Fibroblast of the aortic adventitia (primary cell): ENCODE results near the gene ENG. TPM values are rescaled to one million over a fixed set of nuclear protein-coding genes. Genes with fewer than 3 reads are reported as not detected.
"Not testable (repeated sequence)": the region's sequence is repeated elsewhere in the genome, so short reads cannot be mapped to it uniquely, and the experiment has no call there.

Experiments
- DNase-seq: peaks from one replicate; pipeline ENCODE4 v3.0.0-alpha.2; 2010; ENCODE audit warnings: low read depth
- H3K4me3 ChIP-seq: 2 replicates; pipeline ENCODE4 v1.5.1; 2011; ENCODE audit warnings: low read depth, mild to moderate bottlenecking, control low read depth, low read length, moderate library complexity
- total RNA-seq: library from RNA; depleted of rRNA; stranded (reverse); fragments of >200 nt; gene quantifications from 2 replicates; pipeline ENCODE4 v1.2.3, GENCODE V29; 2012; ENCODE audit warnings: low replicate concordance
- TF ChIP-seq, protein P1 (sequence below): IDR thresholded peaks from 2 replicates; pipeline ENCODE4 v1.5.1; 2011; ENCODE audit warnings: mild to moderate bottlenecking, low read length, control low read depth, inconsistent platforms; ENCODE audit not compliant: insufficient read depth

ENG gene
- total RNA-seq, 1 donor: 62.0 TPM

DNA sequence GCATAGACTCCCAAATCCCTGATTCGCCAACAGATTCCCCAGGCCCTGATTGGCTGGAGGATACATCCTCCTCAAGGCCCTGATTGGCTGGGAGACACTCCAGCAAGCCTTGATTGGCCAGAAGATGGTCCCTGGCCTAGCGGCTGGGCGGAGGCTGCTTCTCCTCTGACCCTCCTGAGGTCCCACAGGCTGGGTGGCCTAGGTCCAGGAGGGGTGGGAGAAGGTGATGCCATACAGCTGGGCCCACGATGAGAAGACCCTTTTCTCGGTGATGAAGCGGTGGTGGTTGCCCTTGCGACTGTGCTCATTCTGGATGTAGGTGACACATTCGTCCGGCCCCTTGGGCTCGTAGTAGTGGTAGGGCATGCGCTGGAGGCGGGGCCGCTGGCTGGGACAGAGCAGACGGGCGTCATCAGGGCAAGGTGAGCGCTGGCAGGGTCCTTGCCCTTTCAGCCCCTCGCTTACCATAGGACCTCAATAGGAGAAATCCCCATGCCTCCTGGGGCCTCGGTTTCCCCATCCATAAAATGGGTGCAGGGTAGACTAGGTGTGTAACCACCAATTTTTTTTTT lies 32.0 kb upstream of the ENG start:
- H3K4me3 ChIP-seq: no peak overlapping the region
- no peak for DNase-seq
- TF ChIP-seq, protein P1, sequence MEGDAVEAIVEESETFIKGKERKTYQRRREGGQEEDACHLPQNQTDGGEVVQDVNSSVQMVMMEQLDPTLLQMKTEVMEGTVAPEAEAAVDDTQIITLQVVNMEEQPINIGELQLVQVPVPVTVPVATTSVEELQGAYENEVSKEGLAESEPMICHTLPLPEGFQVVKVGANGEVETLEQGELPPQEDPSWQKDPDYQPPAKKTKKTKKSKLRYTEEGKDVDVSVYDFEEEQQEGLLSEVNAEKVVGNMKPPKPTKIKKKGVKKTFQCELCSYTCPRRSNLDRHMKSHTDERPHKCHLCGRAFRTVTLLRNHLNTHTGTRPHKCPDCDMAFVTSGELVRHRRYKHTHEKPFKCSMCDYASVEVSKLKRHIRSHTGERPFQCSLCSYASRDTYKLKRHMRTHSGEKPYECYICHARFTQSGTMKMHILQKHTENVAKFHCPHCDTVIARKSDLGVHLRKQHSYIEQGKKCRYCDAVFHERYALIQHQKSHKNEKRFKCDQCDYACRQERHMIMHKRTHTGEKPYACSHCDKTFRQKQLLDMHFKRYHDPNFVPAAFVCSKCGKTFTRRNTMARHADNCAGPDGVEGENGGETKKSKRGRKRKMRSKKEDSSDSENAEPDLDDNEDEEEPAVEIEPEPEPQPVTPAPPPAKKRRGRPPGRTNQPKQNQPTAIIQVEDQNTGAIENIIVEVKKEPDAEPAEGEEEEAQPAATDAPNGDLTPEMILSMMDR: no peak

DNA sequence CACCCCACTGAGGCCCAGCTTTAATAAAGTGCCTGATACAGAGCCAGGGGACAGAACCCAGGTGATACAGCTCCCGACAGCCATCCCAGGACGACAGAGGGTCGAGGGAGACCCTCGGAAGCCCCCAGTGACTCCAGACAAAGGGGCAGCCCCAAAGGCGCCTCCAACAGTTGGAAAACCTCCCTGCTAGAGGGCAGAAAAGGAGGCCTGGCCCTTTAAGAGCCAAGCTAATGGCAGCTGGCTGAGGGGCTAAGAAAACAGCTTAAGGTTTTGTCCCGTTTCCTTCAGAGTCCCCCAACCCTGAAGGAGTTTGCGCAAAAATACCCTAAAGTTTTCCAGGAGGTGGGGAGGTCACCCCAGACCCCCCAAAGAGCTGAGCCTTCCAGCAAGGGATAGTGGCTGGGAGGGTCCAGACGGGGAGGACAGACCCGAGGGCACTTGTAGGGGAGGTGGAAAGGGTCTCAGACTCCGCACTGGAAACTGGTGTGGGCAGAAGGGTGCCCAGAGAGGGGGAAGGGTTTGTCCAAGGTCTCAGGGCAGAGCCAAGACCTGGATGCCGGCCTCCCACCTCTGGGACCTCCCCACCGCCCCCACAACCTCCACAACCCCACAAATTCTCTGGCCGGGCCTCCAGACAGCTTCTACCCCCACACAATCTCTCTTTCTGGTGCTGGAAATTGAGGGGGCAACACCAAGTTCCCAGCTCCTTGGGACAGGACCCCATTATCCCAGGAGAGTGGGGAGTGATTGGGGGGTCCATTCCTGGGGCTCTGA lies 31.2 kb upstream of the ENG start:
- TF ChIP-seq, protein P1: no peak
- DNase-seq: no peak
- H3K4me3 ChIP-seq: no peak overlapping the region

DNA sequence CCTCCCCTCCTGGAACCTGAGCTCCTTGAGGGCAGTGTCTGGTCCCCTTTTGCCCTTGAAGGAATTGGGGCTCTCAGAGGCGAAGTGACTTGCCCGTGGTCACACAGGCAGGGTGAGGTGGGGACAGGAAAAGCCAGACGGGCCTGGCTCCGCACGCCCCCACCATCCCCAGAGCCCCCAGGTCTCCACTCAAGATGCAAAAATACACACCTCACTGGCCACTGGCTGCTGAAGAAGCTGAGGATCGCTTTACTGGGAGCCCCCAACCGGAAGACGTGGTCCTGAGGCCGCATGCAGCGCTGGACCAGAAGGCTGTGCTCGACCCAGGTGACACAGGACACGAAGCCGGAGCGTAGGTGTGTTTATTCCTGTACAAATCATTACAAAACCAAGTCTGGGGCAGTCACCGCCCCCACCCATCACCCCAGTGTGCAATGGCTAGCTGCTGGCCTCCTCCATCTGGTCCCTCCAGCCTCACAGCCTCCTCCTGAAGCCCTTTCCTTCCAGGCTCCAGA lies 30.6 kb upstream of the ENG start:
- H3K4me3 ChIP-seq: no peak overlapping the region
- no peak for DNase-seq
- TF ChIP-seq, protein P1: no peak

DNA sequence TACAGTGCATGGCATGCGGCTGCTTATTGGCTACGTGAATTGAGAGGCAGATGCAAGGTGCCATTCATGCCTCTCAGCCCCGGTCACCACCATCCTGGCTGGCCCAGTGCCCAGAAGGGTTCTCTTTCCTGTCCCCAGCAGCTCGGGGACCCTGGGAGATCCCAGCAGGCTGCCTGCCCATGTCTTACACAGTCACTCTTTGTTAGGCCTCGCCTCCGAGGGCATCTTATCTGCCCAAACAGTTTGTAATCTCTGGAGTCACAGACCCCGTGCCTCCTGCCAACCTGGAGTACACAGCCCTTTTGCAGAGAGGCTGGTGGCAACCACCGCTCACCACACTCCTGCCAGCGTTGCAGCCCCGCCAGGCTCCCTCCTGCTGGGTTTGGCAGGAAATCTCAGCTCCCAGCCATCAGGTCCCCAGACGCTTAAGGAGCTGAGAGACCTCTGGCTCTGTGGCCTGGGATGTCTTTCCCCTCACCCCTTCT lies 30.0 kb upstream of the ENG start:
- TF ChIP-seq, protein P1: no peak
- DNase-seq: no peak
- no peak overlapping the region for H3K4me3 ChIP-seq

DNA sequence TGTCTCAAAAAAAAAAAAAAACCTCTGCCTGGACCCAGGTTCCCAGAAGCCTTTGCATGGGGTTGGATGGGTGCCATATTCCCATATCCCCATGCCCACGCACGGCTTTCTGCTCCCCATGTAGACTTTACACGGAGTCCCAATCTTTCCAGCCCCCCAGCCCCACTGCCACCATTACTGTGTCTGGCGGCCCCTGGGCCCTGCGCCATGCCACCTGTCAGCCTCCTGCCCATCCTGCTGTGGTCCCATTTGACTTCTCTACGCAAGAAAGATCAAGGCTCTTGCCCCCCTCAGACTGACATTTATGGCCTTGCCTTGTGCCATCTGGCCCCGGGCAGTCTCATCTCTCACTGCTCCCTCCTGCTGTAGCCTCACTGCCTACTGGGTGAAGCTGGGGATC lies 29.5 kb upstream of the ENG start:
- no peak for DNase-seq
- no peak overlapping the region for H3K4me3 ChIP-seq

DNA sequence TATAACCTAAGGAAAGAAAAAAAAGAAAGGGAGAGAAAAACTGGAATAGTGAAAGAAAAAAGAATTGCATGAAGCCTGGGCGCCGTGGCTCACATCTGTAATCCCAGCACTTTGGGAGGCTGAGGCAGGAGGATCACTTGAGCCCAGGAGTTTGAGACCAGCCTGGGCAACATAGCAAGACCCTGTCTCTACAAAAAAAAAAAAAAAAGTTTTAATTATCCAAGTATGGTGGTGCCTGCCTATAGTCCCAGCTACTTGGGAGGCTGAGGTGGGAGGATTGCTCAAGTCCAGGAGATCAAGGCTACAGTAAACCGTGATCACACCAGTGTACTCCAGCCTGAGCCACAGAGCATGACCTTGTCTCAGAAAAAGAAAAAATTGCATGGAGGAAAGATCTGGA lies 27.3 kb upstream of the ENG start:
- DNase-seq, H3K4me3 ChIP-seq: not testable (repeated sequence)

More for the DNA sequence above, 29.5 kb upstream of the ENG start:
- TF ChIP-seq, protein P1: no peak

DNA sequence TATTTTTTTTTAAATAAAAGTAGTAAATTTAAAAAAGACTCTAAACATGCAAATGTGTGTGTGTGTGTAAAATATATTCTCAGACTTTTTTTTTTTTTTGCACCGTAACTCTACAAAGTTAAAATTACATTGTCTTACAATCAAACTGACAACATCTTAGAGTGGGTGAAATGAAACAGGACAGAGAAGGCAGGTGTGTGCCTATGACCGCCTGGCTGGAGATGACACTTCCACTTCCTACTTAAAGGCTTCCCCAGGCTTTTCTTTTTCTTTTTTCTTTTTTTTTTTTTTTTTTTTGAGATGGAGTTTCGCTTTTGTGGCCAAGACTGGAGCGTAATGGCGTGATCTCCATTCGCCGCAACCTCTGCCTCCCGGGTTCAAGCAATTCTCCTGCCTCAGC lies 25.7 kb upstream of the ENG start:
- TF ChIP-seq, protein P1: no peak
- H3K4me3 ChIP-seq: no peak overlapping the region
- no peak for DNase-seq
